Upper lobe of right lung (tissue), 1 donor: ENCODE data around the gene RFPL2. TPM values are rescaled to one million over a fixed set of nuclear protein-coding genes. Genes with fewer than 3 reads are reported as not detected.

Source experiments
- ATAC-seq: fragments of 200-7000 bp; cut with Tn5 transposase; one replicate; pipeline ENCODE4 v1.9.1; 2020; ENCODE audit warnings: mild to moderate bottlenecking, moderate library complexity
- DNase-seq: peaks from one replicate; pipeline ENCODE4 v3.0.0-alpha.2; 2020
- H3K27ac ChIP-seq: fragments of 200-600 bp; one replicate; pipeline ENCODE4 v1.8.0; 2022
- H3K27me3 ChIP-seq: fragments of 200-600 bp; one replicate; pipeline ENCODE4 v1.8.0; 2022; ENCODE audit warnings: mild to moderate bottlenecking
- H3K36me3 ChIP-seq: fragments of 200-600 bp; one replicate; pipeline ENCODE4 v1.8.0; 2022
- H3K4me1 ChIP-seq: fragments of 200-600 bp; one replicate; pipeline ENCODE4 v1.8.0; 2022
- H3K4me3 ChIP-seq: fragments of 200-600 bp; one replicate; pipeline ENCODE4 v1.8.0; 2022; ENCODE audit warnings: mild to moderate bottlenecking
- H3K9me3 ChIP-seq: fragments of 200-600 bp; one replicate; pipeline ENCODE4 v1.8.0; 2022
- CTCF ChIP-seq: fragments of 200-600 bp; IDR thresholded peaks from one replicate; pipeline ENCODE4 v1.8.0; 2022; ENCODE audit warnings: antibody characterized with exemption
- intact Hi-C: fragments of 100-400 bp; cut with DNase I; formaldehyde crosslinking; loops from one replicate; pipeline ENCODE4 v1.11.0; 2022
- long read RNA-seq: library from polyadenylated mRNA; unstranded; transcript quantifications from one replicate; pipeline ENCODE4 v2.0.0, GENCODE V29; 2021
- total RNA-seq: library from RNA; stranded (reverse); fragmentation: NEBNext Ultra II Directional; extraction: Animal tissue kit (Norgen Biotek cat#: 25700); gene quantifications from one replicate; pipeline ENCODE4 v1.2.1, GENCODE V29; 2021
- donor health status: DM: no; HTN: yes; CAD: no; lungs with severe emphysema.

RFPL2 gene
- not detected for total RNA-seq
- long read RNA-seq: 0 reads

- DNase-seq: peak; percentile 69
- intact Hi-C loops: no loop called here
- Histone ChIP-seq H3K9me3 (no peaks in the 10 kb centered on the region), H3K36me3 (no peaks in the 10 kb centered on the region), H3K4me3 (peak within 1 kb of the TSS; percentile 23), H3K4me1 (peaks cover 11% of the 10 kb centered on the region), H3K27ac (no peak within 1 kb of the TSS), H3K27me3 (peaks cover 22% of the 10 kb centered on the region)
- ATAC-seq: peak; percentile 35
- no peak for TF ChIP-seq CTCF
Observed at GRCh38 chr22:32204856-32205722, at the start of gene RFPL2. Gene RFPL2 (minus strand): TSS chr22:32205073. CDS start chr22:32202451, 2,622 bp downstream.

- Histone ChIP-seq H3K9me3 (no peaks in the 10 kb centered on the region), H3K4me3 (no peak overlapping the region), H3K27ac (no peak overlapping the region), H3K27me3 (no peaks in the 10 kb centered on the region), H3K36me3 (no peaks in the 10 kb centered on the region), H3K4me1 (no peaks in the 10 kb centered on the region)
- ATAC-seq: no peak
- no peak for DNase-seq
- intact Hi-C loops: no loop called here
- TF ChIP-seq CTCF: no peak
Observed at GRCh38 chr22:32249231-32249630, 44.4 kb upstream of the RFPL2 start.

GRCh38 chr22:32248276-32248675, 43.4 kb upstream of the RFPL2 start:
- TF ChIP-seq CTCF: no peak
- Histone ChIP-seq H3K27ac (no peak overlapping the region), H3K27me3 (no peaks in the 10 kb centered on the region), H3K36me3 (no peaks in the 10 kb centered on the region), H3K4me3 (no peak overlapping the region), H3K9me3 (no peaks in the 10 kb centered on the region), H3K4me1 (no peaks in the 10 kb centered on the region)
- ATAC-seq (no peak), DNase-seq (no peak)
- intact Hi-C loops: no loop called here

- Histone ChIP-seq H3K4me3 (no peak overlapping the region), H3K27me3 (no peaks in the 10 kb centered on the region), H3K27ac (no peak overlapping the region), H3K4me1 (no peaks in the 10 kb centered on the region), H3K9me3 (no peaks in the 10 kb centered on the region), H3K36me3 (no peaks in the 10 kb centered on the region)
- ATAC-seq (no peak), DNase-seq (no peak)
- TF ChIP-seq CTCF: no peak
- intact Hi-C loops: no loop called here
Observed at GRCh38 chr22:32246166-32246565, 41.3 kb upstream of the RFPL2 start.

GRCh38 chr22:32245042-32245441, 40.2 kb upstream of the RFPL2 start:
- no peak overlapping the region for H3K27ac ChIP-seq
- DNase-seq (no peak), ATAC-seq (no peak)
- no peak for TF ChIP-seq CTCF
- no peaks in the 10 kb centered on the region for H3K36me3 ChIP-seq
- intact Hi-C loops: no loop called here
- no peak overlapping the region for H3K4me3 ChIP-seq
- no peaks in the 10 kb centered on the region for H3K9me3 ChIP-seq
- no peaks in the 10 kb centered on the region for H3K4me1 ChIP-seq
- H3K27me3 ChIP-seq: no peaks in the 10 kb centered on the region
